ENCODE measurements around the gene CFAP54. TPM values are rescaled to one million over a fixed set of nuclear protein-coding genes. Genes with fewer than 3 reads are reported as not detected.
"Not testable (repeated sequence)": the region's sequence is repeated elsewhere in the genome, so short reads cannot be mapped to it uniquely, and the experiment has no call there.

Gene CFAP54
- total RNA-seq, 1 donor from 2014 or later, result 9.7 TPM

- not testable (repeated sequence) for DNase-seq (ENCODE audit: low read depth in 2 of 2)
Measured at GRCh38 chr12:96729466-96729865, 240.1 kb downstream of the CFAP54 start.

- DNase-seq (ENCODE audit: low read depth in 2 of 2), result no peak
Measured at GRCh38 chr12:96729886-96730285, 240.5 kb downstream of the CFAP54 start.

- DNase-seq (ENCODE audit: low read depth in 2 of 2), result peak; percentile 27 to 78
Measured at GRCh38 chr12:96743606-96744005, 254.2 kb downstream of the CFAP54 start.

- DNase-seq (ENCODE audit: low read depth in 2 of 2), result no peak
Measured at GRCh38 chr12:96749999-96750398, 260.6 kb downstream of the CFAP54 start.

GRCh38 chr12:96751626-96752025, 262.2 kb downstream of the CFAP54 start:
- peak; percentile 9 to 52 for DNase-seq (ENCODE audit: low read depth in 2 of 2)

GRCh38 chr12:96752211-96752610, 262.8 kb downstream of the CFAP54 start:
- DNase-seq (ENCODE audit: low read depth in 2 of 2), result no peak

- DNase-seq (ENCODE audit: low read depth in 2 of 2), result peak in 1 of 2 donors; percentile 8
Measured at GRCh38 chr12:96766232-96766631, 276.9 kb downstream of the CFAP54 start.

- peak in 1 of 2 donors; percentile 19 for DNase-seq (ENCODE audit: low read depth in 2 of 2)
Measured at GRCh38 chr12:96769400-96769799, 280.0 kb downstream of the CFAP54 start.

- DNase-seq (ENCODE audit: low read depth in 2 of 2), result no peak
Measured at GRCh38 chr12:96770219-96771102, 281.1 kb downstream of the CFAP54 start.

GRCh38 chr12:96773031-96773430, 283.7 kb downstream of the CFAP54 start:
- no peak for DNase-seq (ENCODE audit: low read depth in 2 of 2)

- no peak for DNase-seq (ENCODE audit: low read depth in 2 of 2)
Measured at GRCh38 chr12:96774496-96775256, 285.3 kb downstream of the CFAP54 start.

GRCh38 chr12:96776908-96777307, 287.5 kb downstream of the CFAP54 start:
- no peak for DNase-seq (ENCODE audit: low read depth in 2 of 2)

GRCh38 chr12:96780330-96780729, 291.0 kb downstream of the CFAP54 start:
- no peak for DNase-seq (ENCODE audit: low read depth in 2 of 2)

- peak in 1 of 2 donors; percentile 8 for DNase-seq (ENCODE audit: low read depth in 2 of 2)
Measured at GRCh38 chr12:96786791-96787190, 297.4 kb downstream of the CFAP54 start.

GRCh38 chr12:96803969-96804368, 314.6 kb downstream of the CFAP54 start:
- no peak for DNase-seq (ENCODE audit: low read depth in 2 of 2)

GRCh38 chr12:96806272-96806671, 316.9 kb downstream of the CFAP54 start:
- no peak for DNase-seq (ENCODE audit: low read depth in 2 of 2)

GRCh38 chr12:96807741-96808140, 318.4 kb downstream of the CFAP54 start:
- no peak for DNase-seq (ENCODE audit: low read depth in 2 of 2)

- DNase-seq (ENCODE audit: low read depth in 2 of 2), result no peak
Measured at GRCh38 chr12:96808587-96808986, 319.2 kb downstream of the CFAP54 start.

- DNase-seq (ENCODE audit: low read depth in 2 of 2), result no peak
Measured at GRCh38 chr12:96809522-96809921, 320.1 kb downstream of the CFAP54 start.

GRCh38 chr12:96810057-96810456, 320.7 kb downstream of the CFAP54 start:
- peak in 1 of 2 donors; percentile 55 for DNase-seq (ENCODE audit: low read depth in 2 of 2)

- DNase-seq (ENCODE audit: low read depth in 2 of 2), result peak; percentile 45 to 72
Measured at GRCh38 chr12:96810477-96810876, 321.1 kb downstream of the CFAP54 start.

- peak; percentile 46 to 97 for DNase-seq (ENCODE audit: low read depth in 2 of 2)
Measured at GRCh38 chr12:96811083-96811482, 321.7 kb downstream of the CFAP54 start.
